ENCODE results near the gene MNX1.
A peak's percentile ranks its signal among the peaks of the same experiment; 100 is the strongest.

GRCh38 chr7:157006205-157006747 is 4.2 kb downstream of the MNX1 start:
- TF ChIP-seq CTCF (IDR thresholded peaks at IDR 0.05; ENCODE audit: insufficient read depth, low read depth, low read length), result no peak
- peak; percentile 90 for TF ChIP-seq EZH2 (IDR thresholded peaks at IDR 0.05; ENCODE audit: insufficient read depth, low read length)

Data from astrocyte (in vitro differentiated cells and primary cell).